Duodenal mucosa (tissue), 2 donors: Measurements from ENCODE around the gene TAF1.
"Not testable (repeated sequence)": the region's sequence is repeated elsewhere in the genome, so short reads cannot be mapped to it uniquely, and the experiment has no call there.

Experiments
- H3K27ac ChIP-seq: one replicate; pipeline ENCODE4 v1.7.0; 2013; ENCODE audit warnings: low read depth, low read length
- H3K27me3 ChIP-seq, 2 donors: one replicate each; pipeline ENCODE4 v1.7.0; 2013; ENCODE audit warnings: low read length in 2 of 2, control low read depth in 1 of 2; ENCODE audit not compliant: insufficient read depth in 2 of 2, control insufficient read depth in 1 of 2
- H3K36me3 ChIP-seq, 2 donors: one replicate each; pipeline ENCODE4 v1.7.0; 2013; ENCODE audit warnings: low read length in 2 of 2, control low read depth in 1 of 2; ENCODE audit not compliant: insufficient read depth in 2 of 2, control insufficient read depth in 1 of 2
- H3K4me1 ChIP-seq, 2 donors: one replicate each; pipeline ENCODE4 v1.7.0; 2013; ENCODE audit warnings: low read length in 2 of 2, control low read depth in 1 of 2; ENCODE audit not compliant: insufficient read depth in 2 of 2, control insufficient read depth in 1 of 2
- H3K4me3 ChIP-seq, 2 donors: one replicate each; pipeline ENCODE4 v1.7.0; 2013; ENCODE audit warnings: low read length in 2 of 2, low read depth in 1 of 2
- H3K9ac ChIP-seq, 2 donors: one replicate each; pipeline ENCODE4 v1.7.0; 2013; ENCODE audit warnings: low read length in 2 of 2, low read depth in 1 of 2
- H3K9me3 ChIP-seq, 2 donors: one replicate each; pipeline ENCODE4 v1.7.0; 2013; ENCODE audit warnings: low read length in 2 of 2, control low read depth in 1 of 2; ENCODE audit not compliant: control insufficient read depth in 1 of 2

Gene TAF1

DNA sequence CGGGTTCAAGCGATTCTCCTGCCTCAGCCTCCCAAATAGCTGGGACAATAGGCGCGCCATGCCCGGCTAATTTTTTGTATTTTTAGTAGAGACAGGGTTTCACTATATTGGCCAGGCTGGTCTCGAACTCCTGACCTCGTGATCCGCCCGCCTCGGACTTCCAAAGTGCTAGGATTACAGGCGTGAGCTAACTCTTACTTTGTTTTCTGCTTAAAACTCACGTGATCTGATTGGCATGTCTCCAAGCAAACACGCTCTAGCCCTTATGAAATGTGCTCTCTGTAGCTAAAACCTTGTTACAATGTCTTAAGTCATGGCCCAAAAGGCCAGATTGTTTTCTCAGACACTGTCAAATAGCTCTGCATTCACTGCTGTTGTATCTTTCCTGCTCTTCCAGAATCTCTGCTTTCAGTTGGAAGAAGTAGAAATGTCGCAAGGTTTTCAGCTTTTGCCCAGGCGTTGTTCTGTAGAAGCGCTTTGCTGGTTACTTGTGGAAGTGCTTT lies 127.0 kb downstream of the TAF1 start:
- no peak overlapping the region for H3K4me3 ChIP-seq
- no peak overlapping the region for H3K9ac ChIP-seq
- H3K27ac ChIP-seq, result no peak overlapping the region
- no peaks in the 10 kb centered on the region for H3K36me3 ChIP-seq
- H3K9me3 ChIP-seq, result no peaks in the 10 kb centered on the region
- no peaks in the 10 kb centered on the region for H3K27me3 ChIP-seq
- no peaks in the 10 kb centered on the region for H3K4me1 ChIP-seq

GRCh38 chrX:71495979-71496378 lies 129.8 kb downstream of the TAF1 start:
- not testable (repeated sequence) for H3K27ac ChIP-seq, H3K9ac ChIP-seq, H3K4me1 ChIP-seq, H3K9me3 ChIP-seq, H3K36me3 ChIP-seq, H3K4me3 ChIP-seq, H3K27me3 ChIP-seq

DNA sequence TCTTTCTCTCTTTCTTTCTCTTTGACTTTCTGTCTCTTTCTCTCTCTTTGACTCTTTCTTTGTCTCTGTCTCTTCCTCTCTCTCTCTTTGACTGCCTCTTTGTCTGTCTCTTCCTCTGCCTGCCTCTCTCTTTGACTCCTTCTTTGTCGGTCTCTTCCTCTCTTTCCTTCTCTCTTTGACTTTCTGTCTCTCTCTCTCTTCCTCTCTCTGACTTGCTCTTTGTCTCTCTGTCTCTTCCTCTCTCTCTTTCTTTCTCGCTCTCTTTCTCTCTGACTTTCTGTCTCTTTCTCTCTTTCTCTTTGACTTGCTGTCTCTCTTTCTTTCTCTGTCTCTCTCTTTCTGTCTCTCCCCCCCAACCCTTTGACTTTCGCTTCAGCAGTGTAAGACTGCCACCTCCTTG lies 130.3 kb downstream of the TAF1 start:
- H3K36me3 ChIP-seq, result no peaks in the 10 kb centered on the region
- no peaks in the 10 kb centered on the region for H3K27me3 ChIP-seq
- H3K4me1 ChIP-seq, result no peaks in the 10 kb centered on the region
- no peak overlapping the region for H3K27ac ChIP-seq
- no peak overlapping the region for H3K4me3 ChIP-seq
- H3K9me3 ChIP-seq, result no peaks in the 10 kb centered on the region
- no peak overlapping the region for H3K9ac ChIP-seq

GRCh38 chrX:71502080-71502479 lies 135.9 kb downstream of the TAF1 start:
- not testable (repeated sequence) for H3K9ac ChIP-seq, H3K36me3 ChIP-seq, H3K4me3 ChIP-seq, H3K9me3 ChIP-seq, H3K27me3 ChIP-seq, H3K4me1 ChIP-seq, H3K27ac ChIP-seq

- Histone ChIP-seq H3K9ac (no peak overlapping the region), H3K4me1 (no peaks in the 10 kb centered on the region), H3K27ac (no peak overlapping the region), H3K4me3 (no peak overlapping the region), H3K27me3 (no peaks in the 10 kb centered on the region), H3K36me3 (no peaks in the 10 kb centered on the region), H3K9me3 (no peaks in the 10 kb centered on the region)
Measured at GRCh38 chrX:71504346-71504745, 138.2 kb downstream of the TAF1 start.

DNA sequence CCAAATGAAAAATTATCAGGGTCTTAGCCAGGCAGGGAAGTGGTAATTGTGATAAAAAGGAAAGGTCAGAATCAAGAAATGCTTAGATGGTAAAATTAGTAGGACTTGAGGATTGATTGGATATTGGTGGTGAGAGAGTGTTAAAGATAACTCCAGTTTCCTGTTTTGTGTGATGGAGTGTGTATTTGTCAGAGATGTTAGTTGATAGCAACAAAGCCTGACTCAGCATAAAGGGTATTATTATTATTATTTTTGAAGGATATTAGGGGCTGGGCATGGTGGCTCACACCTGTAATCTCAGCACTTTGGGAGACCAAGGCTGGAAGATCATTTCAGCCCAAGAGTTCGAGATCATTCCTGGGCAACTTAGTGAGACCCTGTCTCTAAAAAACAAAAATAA lies 143.1 kb downstream of the TAF1 start:
- no peaks in the 10 kb centered on the region for H3K36me3 ChIP-seq
- no peaks in the 10 kb centered on the region for H3K4me1 ChIP-seq
- no peak overlapping the region for H3K27ac ChIP-seq
- no peak overlapping the region for H3K4me3 ChIP-seq
- H3K27me3 ChIP-seq, result no peaks in the 10 kb centered on the region
- no peak overlapping the region for H3K9ac ChIP-seq
- no peaks in the 10 kb centered on the region for H3K9me3 ChIP-seq

DNA sequence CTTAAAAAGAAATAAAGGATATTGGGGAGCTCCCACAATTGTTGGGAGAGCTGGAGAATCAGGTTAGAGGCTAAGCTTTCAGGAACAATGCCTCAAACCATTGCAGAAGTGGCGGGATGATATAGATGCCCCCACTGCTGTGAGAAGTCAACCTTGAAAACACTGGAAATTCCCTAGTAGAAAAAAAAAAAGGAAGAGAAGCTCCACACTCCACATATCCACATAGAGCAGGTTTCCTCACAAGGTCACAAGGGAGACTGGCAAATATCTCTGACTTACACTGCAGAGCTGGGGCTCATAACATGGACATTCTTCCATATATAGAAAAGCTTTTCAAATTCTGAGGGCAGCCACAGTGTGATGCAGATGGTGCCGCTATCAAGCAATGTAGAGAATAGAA lies 144.0 kb downstream of the TAF1 start:
- Histone ChIP-seq H3K9me3 (no peaks in the 10 kb centered on the region), H3K36me3 (no peaks in the 10 kb centered on the region), H3K27me3 (no peaks in the 10 kb centered on the region), H3K27ac (no peak overlapping the region), H3K4me3 (no peak overlapping the region), H3K9ac (no peak overlapping the region), H3K4me1 (peaks cover 0 to 5% of the 10 kb centered on the region in 2 donors)

DNA sequence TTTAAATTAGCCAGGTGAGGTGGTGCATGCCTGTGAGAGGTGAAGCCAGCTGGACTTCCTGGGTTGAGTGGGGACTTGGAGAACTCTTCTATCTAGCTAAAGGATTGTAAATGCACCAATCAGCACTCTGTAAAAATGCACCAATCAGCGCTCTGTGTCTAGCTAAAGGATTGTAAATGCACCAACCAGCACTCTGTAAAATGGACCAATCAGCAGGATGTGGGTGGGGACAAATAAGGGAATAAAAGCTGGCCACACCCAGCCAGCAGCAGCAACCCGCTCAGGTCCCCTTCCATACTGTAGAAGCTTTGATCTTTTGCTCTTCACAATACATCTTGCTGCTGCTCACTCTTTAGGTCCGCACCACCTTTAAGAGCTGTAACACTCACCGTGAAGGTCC lies 147.6 kb downstream of the TAF1 start:
- H3K27ac ChIP-seq, H3K4me1 ChIP-seq, H3K27me3 ChIP-seq, H3K9ac ChIP-seq, H3K4me3 ChIP-seq, H3K9me3 ChIP-seq, H3K36me3 ChIP-seq: not testable (repeated sequence)

GRCh38 chrX:71514367-71515037 lies 148.3 kb downstream of the TAF1 start:
- Histone ChIP-seq H3K27me3 (no peaks in the 10 kb centered on the region), H3K9me3 (no peaks in the 10 kb centered on the region), H3K9ac (no peak overlapping the region), H3K27ac (no peak overlapping the region), H3K4me1 (peaks cover 0 to 5% of the 10 kb centered on the region in 2 donors), H3K36me3 (no peaks in the 10 kb centered on the region), H3K4me3 (no peak overlapping the region)

DNA sequence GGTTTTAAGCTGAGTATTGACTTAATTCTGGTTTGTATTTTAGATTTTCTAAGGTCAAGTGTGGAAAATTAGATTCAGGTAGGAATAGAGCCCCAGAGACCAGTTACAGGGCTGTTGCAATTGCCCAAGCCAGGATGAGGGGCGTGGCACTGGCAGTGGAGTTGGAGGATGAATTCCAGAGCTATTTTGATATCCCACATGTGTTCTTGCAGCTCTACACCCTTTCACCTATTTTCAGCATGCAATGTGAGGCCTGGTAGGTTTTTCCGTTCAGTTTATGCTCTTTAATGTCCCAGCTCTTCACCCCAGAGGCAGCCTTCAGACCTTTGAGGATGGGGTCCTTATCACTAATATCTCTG lies 148.9 kb downstream of the TAF1 start:
- H3K36me3 ChIP-seq, result no peaks in the 10 kb centered on the region
- H3K27ac ChIP-seq, result no peak overlapping the region
- no peaks in the 10 kb centered on the region for H3K27me3 ChIP-seq
- no peak overlapping the region for H3K4me3 ChIP-seq
- H3K9ac ChIP-seq, result no peak overlapping the region
- H3K4me1 ChIP-seq, result peaks cover 0 to 5% of the 10 kb centered on the region in 2 donors
- H3K9me3 ChIP-seq, result no peaks in the 10 kb centered on the region
